Osteoblast (primary cell): Measurements from ENCODE around the gene CACNA2D1. TPM values are rescaled to one million over a fixed set of nuclear protein-coding genes. Genes with fewer than 3 reads are reported as not detected.

Experiments
- DNase-seq: peaks from one replicate; pipeline ENCODE4 v3.0.0; 2011; ENCODE audit warnings: low spot score, mixed read lengths; ENCODE audit not compliant: insufficient read length; ENCODE audit errors: missing footprints
- H2AFZ ChIP-seq: 2 replicates; pipeline ENCODE4 v1.6.0; 2011; ENCODE audit warnings: mild to moderate bottlenecking, low read length
- H3K27ac ChIP-seq: 2 replicates; pipeline ENCODE4 v1.5.1; 2011; ENCODE audit warnings: mild to moderate bottlenecking, low read depth, low read length, moderate library complexity
- H3K27me3 ChIP-seq: 2 replicates; pipeline ENCODE4 v1.6.0; 2012; ENCODE audit warnings: mild to moderate bottlenecking, control low read depth, inconsistent platforms, low read length, moderate library complexity; ENCODE audit not compliant: insufficient read depth
- H3K36me3 ChIP-seq: 2 replicates; pipeline ENCODE4 v1.5.1; 2011; ENCODE audit warnings: mild to moderate bottlenecking, low read length, control low read depth, moderate library complexity; ENCODE audit not compliant: insufficient read depth
- H3K4me1 ChIP-seq: 2 replicates; pipeline ENCODE4 v1.5.1; 2011; ENCODE audit warnings: mild to moderate bottlenecking, low read length, control low read depth, moderate library complexity; ENCODE audit not compliant: insufficient read depth
- H3K4me2 ChIP-seq: 2 replicates; pipeline ENCODE4 v1.6.0; 2011; ENCODE audit warnings: mild to moderate bottlenecking, low read length; ENCODE audit not compliant: insufficient read depth
- H3K4me3 ChIP-seq: fragments of 200-600 bp; sonication (generic); 3 replicates; pipeline ENCODE4 v1.5.1; 2012; ENCODE audit warnings: mild to moderate bottlenecking, low read length, inconsistent platforms; ENCODE audit not compliant: insufficient read depth
- H3K79me2 ChIP-seq: 2 replicates; pipeline ENCODE4 v1.6.0; 2012; ENCODE audit warnings: mild to moderate bottlenecking, low read length, control low read depth, inconsistent platforms; ENCODE audit not compliant: insufficient read depth
- H3K9me3 ChIP-seq: 2 replicates; pipeline ENCODE4 v1.5.1; 2011; ENCODE audit warnings: low read depth, low read length, control low read depth
- H4K20me1 ChIP-seq: 2 replicates; pipeline ENCODE4 v1.6.0; 2012; ENCODE audit warnings: mild to moderate bottlenecking, low read length, control low read depth; ENCODE audit not compliant: insufficient read depth
- CTCF ChIP-seq: IDR thresholded peaks from 2 replicates; pipeline ENCODE4 v1.5.1; 2011; ENCODE audit warnings: mild to moderate bottlenecking, low read depth, low read length, moderate library complexity; ENCODE audit errors: extremely low read depth
- total RNA-seq: library from RNA; depleted of rRNA; stranded (reverse); fragments of >200 nt; gene quantifications from 2 replicates; pipeline ENCODE4 v1.2.3, GENCODE V29; 2012

CACNA2D1 gene
- total RNA-seq, 1 donor: 145 TPM

GRCh38 chr7:82081644-82082224 lies 361.8 kb downstream of the CACNA2D1 start:
- no peaks in the 10 kb centered on the region for H3K79me2 ChIP-seq
- H3K4me1 ChIP-seq: no peaks in the 10 kb centered on the region
- peaks cover 3% of the 10 kb centered on the region for H4K20me1 ChIP-seq
- H3K9me3 ChIP-seq: no peaks in the 10 kb centered on the region
- H3K4me2 ChIP-seq: no peak overlapping the region
- no peaks in the 10 kb centered on the region for H3K27me3 ChIP-seq
- no peak overlapping the region for H2AFZ ChIP-seq
- no peak for DNase-seq
- H3K27ac ChIP-seq: no peak overlapping the region
- peaks cover 40% of the 10 kb centered on the region for H3K36me3 ChIP-seq
- H3K4me3 ChIP-seq: no peak overlapping the region
- no peak for TF ChIP-seq CTCF

- no peak for DNase-seq
These were observed 363.2 kb downstream of the CACNA2D1 start for GRCh38 chr7:82080254-82080927.

GRCh38 chr7:82079527-82079926 lies 364.1 kb downstream of the CACNA2D1 start:
- H3K27ac ChIP-seq: no peak overlapping the region
- H3K36me3 ChIP-seq: peaks cover 37% of the 10 kb centered on the region

More at GRCh38 chr7:82080254-82080927, 363.2 kb downstream of the CACNA2D1 start:
- Histone ChIP-seq H3K27ac (no peak overlapping the region), H2AFZ (no peak overlapping the region), H3K79me2 (no peaks in the 10 kb centered on the region), H4K20me1 (no peaks in the 10 kb centered on the region), H3K4me3 (no peak overlapping the region), H3K4me2 (no peak overlapping the region), H3K4me1 (no peaks in the 10 kb centered on the region), H3K9me3 (no peaks in the 10 kb centered on the region), H3K27me3 (no peaks in the 10 kb centered on the region), H3K36me3 (peaks cover 44% of the 10 kb centered on the region)
- TF ChIP-seq CTCF: no peak

More at GRCh38 chr7:82079527-82079926, 364.1 kb downstream of the CACNA2D1 start:
- Histone ChIP-seq H3K9me3 (no peaks in the 10 kb centered on the region), H3K4me3 (no peak overlapping the region), H3K27me3 (no peaks in the 10 kb centered on the region), H3K79me2 (no peaks in the 10 kb centered on the region), H3K4me2 (no peak overlapping the region), H4K20me1 (no peaks in the 10 kb centered on the region), H2AFZ (no peak overlapping the region), H3K4me1 (no peaks in the 10 kb centered on the region)
- TF ChIP-seq CTCF: no peak
- no peak for DNase-seq
